PC-9 (cell line): ENCODE measurements around the gene MUC13. TPM values are rescaled to one million over a fixed set of nuclear protein-coding genes. Genes with fewer than 3 reads are reported as not detected.

Experiments used
- BruUV-seq: library from RNA; stranded (reverse); fragments of 400-500 nt; replicated peaks from 2 replicates; lab custom pipeline; 2021; lab: Mats Ljungman, UMichigan
- CTCF ChIA-PET: fragments of 300-600 bp; sonication (Branson Sonifier 250); formaldehyde crosslinking; loops from one replicate; lab custom pipeline; 2022; ENCODE audit warnings: antibody characterized with exemption; lab: Charles Lee
- POLR2A ChIA-PET: fragments of 300-600 bp; sonication (Branson Sonifier 250); formaldehyde crosslinking; loops from one replicate; lab custom pipeline; 2022; ENCODE audit warnings: antibody characterized with exemption; ENCODE audit not compliant: unreplicated experiment; lab: Charles Lee
- DNase-seq, 2 experiments: peaks; one replicate each; pipeline versions ENCODE4 v3.0.0 to v3.0.0-alpha.2; 2015 to 2022; ENCODE audit warnings: mixed read lengths in 1 of 2
- H2AFZ ChIP-seq: fragments of 200-600 bp; sonication (generic); 2 replicates; pipeline ENCODE4 v1.8.1; 2017; ENCODE audit warnings: antibody characterized with exemption
- H3F3A ChIP-seq: fragments of 200-600 bp; sonication (generic); 2 replicates; pipeline ENCODE4 v1.8.1; 2017; ENCODE audit warnings: antibody characterized with exemption, mild to moderate bottlenecking, low read depth; ENCODE audit not compliant: insufficient read depth
- H3K27ac ChIP-seq: fragments of 200-600 bp; sonication (generic); 2 replicates; pipeline ENCODE4 v1.6.1; 2016; ENCODE audit warnings: mixed run types
- H3K27me3 ChIP-seq: fragments of 200-600 bp; sonication (generic); 2 replicates; pipeline ENCODE4 v1.6.1; 2016; ENCODE audit warnings: low read depth, mixed run types; ENCODE audit not compliant: insufficient read depth
- H3K36me3 ChIP-seq: fragments of 200-600 bp; sonication (generic); 2 replicates; pipeline ENCODE4 v1.6.1; 2016; ENCODE audit warnings: low read depth, mixed run types
- H3K4me1 ChIP-seq: fragments of 200-600 bp; sonication (generic); replicated peaks from 2 replicates; pipeline ENCODE4 v1.6.1; 2016; ENCODE audit warnings: mixed run types; ENCODE audit not compliant: insufficient read depth
- H3K4me2 ChIP-seq: fragments of 200-600 bp; sonication (generic); 2 replicates; pipeline ENCODE4 v1.6.1; 2017; ENCODE audit warnings: mixed run types
- H3K4me3 ChIP-seq: fragments of 200-600 bp; sonication (generic); 2 replicates; pipeline ENCODE4 v1.6.1; 2016; ENCODE audit warnings: mixed run types
- H3K79me2 ChIP-seq: fragments of 200-600 bp; sonication (generic); 2 replicates; pipeline ENCODE4 v1.6.1; 2017; ENCODE audit warnings: low read depth, mixed run types
- H3K9me2 ChIP-seq: fragments of 200-600 bp; sonication (generic); 2 replicates; pipeline ENCODE4 v1.8.1; 2017; ENCODE audit warnings: mild to moderate bottlenecking; ENCODE audit not compliant: insufficient read depth
- H3K9me3 ChIP-seq: fragments of 200-600 bp; sonication (generic); 2 replicates; pipeline ENCODE4 v1.8.1; 2016; ENCODE audit warnings: low read depth; ENCODE audit not compliant: insufficient read depth
- H4K20me1 ChIP-seq: fragments of 200-600 bp; sonication (generic); 2 replicates; pipeline ENCODE4 v1.8.1; 2017; ENCODE audit not compliant: insufficient read depth
- EZH2 ChIP-seq: fragments of 200-600 bp; sonication (generic); IDR thresholded peaks from 2 replicates; pipeline ENCODE4 v1.8.0; 2017; ENCODE audit warnings: antibody characterized with exemption, low read depth
- intact Hi-C: fragments of 100-400 bp; cut with micrococcal nuclease; formaldehyde crosslinking; loops from one replicate; pipeline ENCODE4 v1.10.0; 2022; ENCODE audit not compliant: unreplicated experiment
- total RNA-seq: library from RNA; stranded (reverse); gene quantifications from 2 replicates; pipeline ENCODE4 v1.2.3, GENCODE V29; 2021
- TF ChIP-seq, protein P1 (sequence below): fragments of 200-600 bp; sonication (generic); conservative IDR thresholded peaks from 2 replicates; pipeline ENCODE4 v1.6.1; 2017; ENCODE audit warnings: mixed run types, antibody characterized with exemption, mild to moderate bottlenecking, moderate library complexity

The MUC13 gene
- total RNA-seq, 1 experiment from 2014 or later = not detected

DNA sequence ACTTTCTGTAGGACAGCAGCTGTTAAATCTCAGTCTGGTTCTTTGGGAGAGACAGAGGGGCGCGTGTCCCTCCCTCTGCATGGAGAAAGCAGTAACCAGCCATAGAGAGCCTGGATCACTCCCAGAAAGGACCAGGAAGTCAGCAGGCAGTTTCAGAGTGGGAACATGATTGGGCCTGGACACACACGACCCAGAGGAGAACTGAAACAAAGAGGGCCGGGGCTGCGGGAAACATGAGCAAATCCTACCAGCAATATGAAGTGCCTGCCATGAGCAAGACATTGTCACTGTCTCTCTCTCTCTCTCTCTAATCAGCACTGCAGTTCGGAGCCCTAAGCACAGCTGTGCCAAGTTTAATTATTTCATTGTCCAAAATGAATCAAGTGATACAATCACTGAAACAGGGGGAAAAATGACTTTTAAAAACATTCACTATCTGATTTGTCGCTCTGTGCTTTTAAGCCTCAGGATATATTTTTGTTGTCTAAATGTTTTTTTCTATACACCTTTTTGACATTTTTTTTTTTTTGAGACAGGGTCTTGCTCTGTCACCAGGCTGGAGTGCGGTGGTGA is 17.6 kb downstream of the MUC13 start:
- TF ChIP-seq, protein P1, sequence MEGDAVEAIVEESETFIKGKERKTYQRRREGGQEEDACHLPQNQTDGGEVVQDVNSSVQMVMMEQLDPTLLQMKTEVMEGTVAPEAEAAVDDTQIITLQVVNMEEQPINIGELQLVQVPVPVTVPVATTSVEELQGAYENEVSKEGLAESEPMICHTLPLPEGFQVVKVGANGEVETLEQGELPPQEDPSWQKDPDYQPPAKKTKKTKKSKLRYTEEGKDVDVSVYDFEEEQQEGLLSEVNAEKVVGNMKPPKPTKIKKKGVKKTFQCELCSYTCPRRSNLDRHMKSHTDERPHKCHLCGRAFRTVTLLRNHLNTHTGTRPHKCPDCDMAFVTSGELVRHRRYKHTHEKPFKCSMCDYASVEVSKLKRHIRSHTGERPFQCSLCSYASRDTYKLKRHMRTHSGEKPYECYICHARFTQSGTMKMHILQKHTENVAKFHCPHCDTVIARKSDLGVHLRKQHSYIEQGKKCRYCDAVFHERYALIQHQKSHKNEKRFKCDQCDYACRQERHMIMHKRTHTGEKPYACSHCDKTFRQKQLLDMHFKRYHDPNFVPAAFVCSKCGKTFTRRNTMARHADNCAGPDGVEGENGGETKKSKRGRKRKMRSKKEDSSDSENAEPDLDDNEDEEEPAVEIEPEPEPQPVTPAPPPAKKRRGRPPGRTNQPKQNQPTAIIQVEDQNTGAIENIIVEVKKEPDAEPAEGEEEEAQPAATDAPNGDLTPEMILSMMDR = no peak
- TF ChIP-seq EZH2 = no peak
- Histone ChIP-seq H3F3A (no peaks in the 10 kb centered on the region), H3K27me3 (no peaks in the 10 kb centered on the region; the same call in 1 of the 2 replicates), H3K27ac (no peak overlapping the region), H3K4me2 (no peak overlapping the region), H3K4me1 (no peaks in the 10 kb centered on the region), H3K9me2 (no peaks in the 10 kb centered on the region), H4K20me1 (no peaks in the 10 kb centered on the region), H2AFZ (no peak overlapping the region), H3K4me3 (no peak overlapping the region), H3K36me3 (no peaks in the 10 kb centered on the region), H3K79me2 (no peaks in the 10 kb centered on the region), H3K9me3 (no peaks in the 10 kb centered on the region)
- CTCF ChIA-PET = no interaction called here
- BruUV-seq = no TSS peak
- POLR2A ChIA-PET = no interaction called here
- no peak for DNase-seq
- intact Hi-C loops = no loop called here

DNA sequence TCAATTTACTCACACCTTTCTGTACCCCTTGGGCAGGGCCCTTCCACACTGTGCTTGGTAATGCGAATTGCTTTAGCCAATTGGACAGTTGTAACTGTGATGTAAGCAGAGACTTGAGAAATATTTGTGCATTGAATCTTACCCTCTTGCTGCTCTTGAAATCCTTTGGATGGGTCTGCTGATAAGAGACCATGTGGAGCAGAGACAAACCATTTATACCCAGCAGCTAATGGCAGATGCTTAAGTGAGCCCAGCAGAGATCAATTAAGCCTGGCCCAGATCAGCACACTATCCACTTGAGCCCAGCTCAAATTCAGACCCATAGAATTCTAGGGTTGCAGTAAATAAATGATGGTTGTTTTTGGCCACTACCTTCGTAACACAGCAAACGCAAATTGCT is 19.3 kb downstream of the MUC13 start:
- Histone ChIP-seq H3K4me1 (no peaks in the 10 kb centered on the region), H3K27ac (no peak overlapping the region), H2AFZ (no peak overlapping the region), H3K9me2 (no peaks in the 10 kb centered on the region), H3K36me3 (no peaks in the 10 kb centered on the region), H3K27me3 (no peaks in the 10 kb centered on the region; the same call in 1 of the 2 replicates), H4K20me1 (no peaks in the 10 kb centered on the region), H3K79me2 (no peaks in the 10 kb centered on the region), H3K4me2 (no peak overlapping the region), H3F3A (no peaks in the 10 kb centered on the region), H3K4me3 (no peak overlapping the region), H3K9me3 (no peaks in the 10 kb centered on the region)
- ChIA-PET POLR2A (interaction anchor here (0.6 kb wide), 1 partner anchor 635 kb away, joined by 4 read pairs; no protein-coding TSS in a partner anchor), CTCF (no interaction called here)
- TF ChIP-seq, protein P1 = no peak
- no peak for TF ChIP-seq EZH2
- DNase-seq = no peak
- no TSS peak for BruUV-seq
- intact Hi-C loops = no loop called here

DNA sequence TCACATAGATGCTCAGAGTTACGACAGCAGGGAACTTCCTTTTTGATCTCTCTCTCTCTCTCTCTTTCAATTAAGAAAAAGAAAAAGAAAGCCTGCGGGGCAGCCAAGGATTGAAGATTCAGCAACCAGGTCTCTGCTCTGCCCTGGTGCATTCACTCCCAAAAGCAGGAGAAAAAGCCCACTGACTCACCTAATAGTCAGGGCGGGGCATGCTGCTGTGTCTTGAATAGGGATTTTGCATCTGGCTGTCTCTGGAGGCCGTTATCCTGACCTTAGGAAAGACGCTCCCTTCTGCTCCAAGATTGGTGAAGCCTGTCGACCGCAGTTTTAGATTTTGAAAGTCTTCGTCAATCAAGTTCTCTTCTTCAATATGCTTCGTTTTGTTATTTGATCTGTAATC is 26.6 kb downstream of the MUC13 start:
- ChIA-PET POLR2A (no interaction called here), CTCF (no interaction called here)
- Histone ChIP-seq H3F3A (no peaks in the 10 kb centered on the region), H4K20me1 (no peaks in the 10 kb centered on the region), H3K4me2 (no peak overlapping the region), H3K4me3 (no peak overlapping the region), H3K9me2 (no peaks in the 10 kb centered on the region), H2AFZ (no peak overlapping the region), H3K36me3 (no peaks in the 10 kb centered on the region), H3K9me3 (no peaks in the 10 kb centered on the region), H3K79me2 (no peaks in the 10 kb centered on the region), H3K4me1 (no peaks in the 10 kb centered on the region), H3K27me3 (no peaks in the 10 kb centered on the region), H3K27ac (no peak overlapping the region)
- no peak for TF ChIP-seq EZH2
- TF ChIP-seq, protein P1 = no peak
- intact Hi-C loops = no loop called here
- no peak for DNase-seq
- BruUV-seq = no TSS peak
